Osteocyte (in vitro differentiated cells): ENCODE results near the gene AP2A2. TPM values are rescaled to one million over a fixed set of nuclear protein-coding genes. Genes with fewer than 3 reads are reported as not detected.

Experiments
- DNase-seq: peaks from one replicate; pipeline ENCODE4 v3.0.0; 2021; ENCODE audit warnings: mixed read lengths; ENCODE audit not compliant: unreplicated experiment; ENCODE audit errors: extremely low spot score
- H3K27ac Mint-ChIP-seq: one replicate; pipeline ENCODE4 v1.8.0; 2021; ENCODE audit warnings: mild to moderate bottlenecking, mixed read lengths; ENCODE audit not compliant: unreplicated experiment
- H3K27me3 Mint-ChIP-seq: one replicate; pipeline ENCODE4 v1.8.0; 2021; ENCODE audit warnings: mixed read lengths; ENCODE audit not compliant: unreplicated experiment
- H3K36me3 Mint-ChIP-seq: one replicate; pipeline ENCODE4 v1.8.0; 2021; ENCODE audit warnings: mixed read lengths; ENCODE audit not compliant: unreplicated experiment
- H3K4me1 Mint-ChIP-seq: one replicate; pipeline ENCODE4 v1.8.0; 2021; ENCODE audit warnings: mixed read lengths; ENCODE audit not compliant: unreplicated experiment
- H3K4me3 Mint-ChIP-seq: one replicate; pipeline ENCODE4 v1.8.0; 2021; ENCODE audit warnings: mild to moderate bottlenecking, moderate library complexity, mixed read lengths; ENCODE audit not compliant: unreplicated experiment
- H3K9me3 Mint-ChIP-seq: one replicate; pipeline ENCODE4 v1.8.0; 2021; ENCODE audit warnings: mixed read lengths; ENCODE audit not compliant: unreplicated experiment
- CTCF ChIP-seq: fragments of 200-600 bp; sonication (generic); IDR thresholded peaks from 2 replicates; pipeline ENCODE4 v1.5.0; 2021; ENCODE audit warnings: antibody characterized with exemption, mild to moderate bottlenecking, moderate library complexity
- total RNA-seq: library from RNA; stranded (reverse); gene quantifications from 2 replicates; pipeline ENCODE4 v1.2.1, GENCODE V29; 2021

Gene AP2A2
- total RNA-seq, 1 donor from 2014 or later: 102 TPM

- Mint-ChIP-seq H3K36me3 (peaks cover 5% of the 10 kb centered on the region), H3K9me3 (no peaks in the 10 kb centered on the region), H3K4me3 (no peak overlapping the region), H3K4me1 (peaks cover 1% of the 10 kb centered on the region), H3K27me3 (no peaks in the 10 kb centered on the region), H3K27ac (no peak overlapping the region)
- DNase-seq: no peak
- no peak for TF ChIP-seq CTCF
Observed at GRCh38 chr11:894575-895201, 31.0 kb upstream of the AP2A2 start.

DNA sequence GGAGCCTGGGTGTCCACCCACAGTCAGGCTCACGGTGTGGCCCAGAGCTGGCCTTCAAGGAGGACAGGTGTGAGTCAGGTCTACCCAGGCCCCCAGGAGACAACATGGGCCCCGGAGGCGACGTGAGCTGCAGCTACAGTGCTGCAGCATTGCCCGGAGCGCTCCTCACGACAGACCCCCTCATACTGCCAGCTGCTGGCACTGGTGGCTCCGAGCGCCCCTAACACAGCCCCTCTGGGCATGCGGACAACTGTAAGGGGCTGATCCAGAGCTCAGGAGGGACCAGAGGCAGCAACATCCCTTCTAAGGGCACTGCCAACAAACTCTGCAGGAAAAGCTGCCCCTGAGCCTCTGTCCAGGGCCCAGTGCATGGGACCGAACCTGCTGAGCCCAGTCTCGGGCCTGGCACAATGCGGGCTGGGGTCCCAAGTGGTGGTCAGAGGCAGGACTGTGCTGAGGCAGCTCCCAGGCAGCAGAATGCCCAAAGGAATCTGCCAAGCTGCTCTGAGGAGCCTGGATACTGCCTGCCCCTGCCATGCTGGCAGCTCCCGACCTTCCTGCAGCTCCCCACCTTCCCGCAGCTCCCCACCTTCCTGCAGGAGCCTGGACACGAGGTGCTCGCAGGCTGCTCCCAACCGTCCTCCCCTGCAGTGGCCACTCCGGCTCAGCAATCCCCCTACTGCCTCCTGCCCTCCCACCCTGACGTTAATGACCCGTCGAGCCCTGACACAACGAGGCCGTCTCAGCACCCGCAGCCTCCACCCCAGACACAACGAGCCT is 30.1 kb upstream of the AP2A2 start:
- Mint-ChIP-seq H3K36me3 (peaks cover 8% of the 10 kb centered on the region), H3K27me3 (no peaks in the 10 kb centered on the region), H3K4me3 (no peak overlapping the region), H3K9me3 (no peaks in the 10 kb centered on the region), H3K4me1 (peaks cover 1% of the 10 kb centered on the region), H3K27ac (no peak overlapping the region)
- no peak for TF ChIP-seq CTCF
- DNase-seq: no peak

DNA sequence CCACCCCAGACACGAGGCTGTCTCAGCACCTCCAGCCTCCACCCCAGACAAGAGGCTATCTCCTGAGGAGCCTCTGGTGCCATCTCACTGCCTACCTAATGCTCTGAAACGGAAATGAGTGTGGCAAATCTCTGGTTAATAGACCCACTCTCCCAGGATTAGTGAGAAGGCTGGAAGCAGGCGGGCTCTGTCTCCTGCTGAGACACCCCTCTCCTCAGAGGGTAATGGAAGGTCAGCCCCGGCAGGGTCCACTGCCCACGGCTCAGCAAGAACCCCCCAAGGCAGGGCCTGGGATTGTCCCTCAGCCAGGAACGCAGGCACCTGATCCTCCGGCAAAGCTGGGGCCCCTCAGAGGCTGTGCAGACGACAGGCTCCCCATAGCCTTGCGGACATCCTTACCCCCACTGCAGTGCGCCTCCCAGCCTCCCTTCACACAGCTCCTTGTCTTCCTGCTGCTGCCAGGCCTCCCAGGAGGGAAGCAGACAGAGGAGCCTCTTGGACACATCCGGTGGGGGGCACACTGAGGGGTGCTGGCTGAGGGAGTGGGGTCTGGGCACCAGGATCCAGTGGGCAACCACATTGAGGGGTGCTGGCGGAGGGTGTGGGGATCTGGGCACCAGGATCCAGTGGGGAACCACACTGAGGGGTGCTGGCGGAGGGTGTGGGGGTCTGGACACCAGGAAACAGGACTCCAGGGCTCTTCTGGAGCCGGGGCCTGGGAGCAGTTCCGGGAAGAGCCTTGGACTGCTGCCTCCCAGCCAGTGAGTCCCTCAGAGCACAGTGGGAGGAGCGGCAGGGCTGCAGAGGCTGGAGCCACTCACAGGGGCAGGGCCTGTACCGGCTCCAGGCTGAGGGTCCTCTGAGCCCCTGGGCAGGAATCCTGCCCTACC is 28.2 kb upstream of the AP2A2 start:
- Mint-ChIP-seq H3K36me3 (peaks cover 17% of the 10 kb centered on the region), H3K4me3 (no peak overlapping the region), H3K4me1 (peaks cover 1% of the 10 kb centered on the region), H3K9me3 (no peaks in the 10 kb centered on the region), H3K27ac (no peak overlapping the region), H3K27me3 (no peaks in the 10 kb centered on the region)
- TF ChIP-seq CTCF: no peak
- no peak for DNase-seq

- H3K27me3 Mint-ChIP-seq: no peaks in the 10 kb centered on the region
- no peak for DNase-seq
- peaks cover 21% of the 10 kb centered on the region for H3K36me3 Mint-ChIP-seq
- H3K4me3 Mint-ChIP-seq: no peak overlapping the region
- no peak overlapping the region for H3K27ac Mint-ChIP-seq
- peaks cover 1% of the 10 kb centered on the region for H3K4me1 Mint-ChIP-seq
- no peaks in the 10 kb centered on the region for H3K9me3 Mint-ChIP-seq
- TF ChIP-seq CTCF: peak; percentile 47
Observed at GRCh38 chr11:898143-898511, 27.5 kb upstream of the AP2A2 start.
